HG03521 (cell line): ENCODE measurements around the gene MEGF11.

ENCODE experiments used
- ATAC-seq: cut with Tn5 transposase; IDR thresholded peaks from one replicate; pipeline ENCODE4 v1.9.1; 2021; ENCODE audit warnings: mild to moderate bottlenecking, moderate library complexity; ENCODE audit not compliant: unreplicated experiment

Gene MEGF11

GRCh38 chr15:66253418-66254088 is at the start of gene MEGF11:
MEGF11 (minus strand) TSS chr15:66253750; CDS start chr15:66128403, 125,347 bp downstream.
- ATAC-seq = no peak

DNA sequence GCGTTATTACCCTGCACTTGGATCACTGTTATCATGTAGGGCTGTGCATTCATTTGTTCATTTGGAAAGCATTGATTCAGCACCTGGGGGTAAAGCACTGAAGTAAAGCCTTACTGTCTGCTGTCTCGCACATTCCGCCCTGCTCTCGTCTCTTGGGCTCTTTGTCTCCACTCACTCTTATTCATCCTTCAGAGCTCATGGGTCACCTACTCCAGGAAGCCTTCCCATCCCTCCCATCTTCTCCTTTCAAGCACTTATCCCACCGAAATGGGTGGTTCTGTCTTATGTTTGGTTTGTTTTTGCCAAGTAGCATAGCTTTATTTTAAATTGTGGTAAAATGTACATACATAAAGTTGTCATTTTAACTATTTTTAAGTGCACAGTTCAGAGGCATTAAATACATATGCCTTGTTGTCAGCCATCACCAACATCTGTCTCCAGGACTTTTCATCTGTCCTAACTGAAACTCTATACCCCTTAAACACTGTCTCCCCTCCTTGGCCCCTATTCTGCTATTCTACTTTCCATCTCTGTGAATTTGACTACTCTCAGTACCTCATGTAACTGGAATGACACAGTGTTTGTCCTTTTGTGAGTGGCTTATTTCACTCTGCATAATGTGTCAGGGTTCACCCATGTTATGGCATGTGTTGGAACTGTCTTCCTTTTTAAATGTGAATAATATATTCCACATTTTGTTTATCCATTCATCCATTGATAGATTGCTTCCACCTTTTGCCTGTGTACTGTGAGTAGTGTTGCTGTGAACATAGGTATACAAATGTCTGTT is 49.1 kb upstream of the MEGF11 start:
- ATAC-seq = no peak

GRCh38 chr15:66298803-66299251 is 45.3 kb upstream of the MEGF11 start:
- no peak for ATAC-seq

DNA sequence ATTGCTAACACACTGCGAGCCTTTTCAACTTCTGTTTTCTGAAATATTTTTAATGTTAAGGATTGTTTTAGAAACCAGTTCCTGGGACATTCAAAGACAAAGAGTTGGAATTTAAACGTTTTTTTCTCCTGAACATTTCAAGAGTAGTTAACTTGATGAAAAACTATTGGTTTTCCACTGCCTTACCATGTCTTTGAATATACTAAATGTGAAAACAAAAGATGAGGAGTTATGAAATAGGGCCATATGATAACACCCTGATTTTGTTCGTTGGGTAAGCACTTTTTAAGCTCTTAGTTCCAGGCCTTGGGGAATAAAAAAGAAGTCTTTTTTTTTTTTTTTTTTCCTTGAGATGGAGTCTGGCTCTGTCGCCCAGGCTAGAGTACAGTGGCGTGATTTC is 42.6 kb upstream of the MEGF11 start:
- ATAC-seq = no peak

- ATAC-seq = no peak
These were observed 41.3 kb upstream of the MEGF11 start for GRCh38 chr15:66294932-66295235.

DNA sequence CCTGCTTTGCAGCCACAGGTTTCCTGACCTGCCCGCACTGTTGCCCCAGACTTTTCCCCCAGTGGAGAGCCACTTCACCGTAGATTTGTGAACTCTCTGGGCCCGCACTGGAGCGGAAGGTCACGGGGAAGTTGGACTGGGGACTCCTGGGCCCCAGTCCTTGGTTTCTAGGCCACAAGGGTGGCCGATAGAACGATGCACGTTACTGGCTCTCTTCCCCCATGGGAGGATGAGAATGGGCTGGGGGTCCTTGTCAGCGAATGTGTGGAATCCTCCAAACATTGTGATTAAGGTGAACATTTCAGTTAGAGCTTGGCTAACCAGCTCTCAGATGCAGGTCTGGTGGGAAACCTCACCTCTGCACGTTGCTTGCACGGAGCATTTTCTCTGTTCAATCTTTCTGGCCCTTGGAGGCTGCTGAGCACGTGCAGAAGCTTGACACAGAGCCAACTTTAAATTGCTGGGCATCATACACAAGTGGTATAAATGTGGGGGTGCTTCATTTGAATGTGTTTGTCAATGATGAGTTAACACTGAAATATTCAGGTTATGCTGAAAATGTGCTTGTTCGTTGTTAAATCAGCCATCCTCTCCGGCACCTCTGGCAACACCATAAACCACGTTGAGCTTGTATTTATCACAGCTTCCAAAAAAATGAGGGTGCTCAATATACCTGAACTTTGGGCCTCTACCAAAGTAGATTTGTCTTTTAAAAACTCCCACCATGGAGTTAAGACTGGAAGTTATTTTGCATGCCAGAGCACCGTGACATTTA is 40.8 kb upstream of the MEGF11 start:
- peak; percentile 29 for ATAC-seq

- peak; percentile 57 for ATAC-seq
These were observed 40.0 kb upstream of the MEGF11 start, which contains the start of gene DIS3L for GRCh38 chr15:66293419-66294156. DIS3L (plus strand) TSS chr15:66293568; CDS start chr15:66293597, 29 bp downstream.

- ATAC-seq = no peak
These were observed 39.2 kb upstream of the MEGF11 start for GRCh38 chr15:66292571-66293418.

DNA sequence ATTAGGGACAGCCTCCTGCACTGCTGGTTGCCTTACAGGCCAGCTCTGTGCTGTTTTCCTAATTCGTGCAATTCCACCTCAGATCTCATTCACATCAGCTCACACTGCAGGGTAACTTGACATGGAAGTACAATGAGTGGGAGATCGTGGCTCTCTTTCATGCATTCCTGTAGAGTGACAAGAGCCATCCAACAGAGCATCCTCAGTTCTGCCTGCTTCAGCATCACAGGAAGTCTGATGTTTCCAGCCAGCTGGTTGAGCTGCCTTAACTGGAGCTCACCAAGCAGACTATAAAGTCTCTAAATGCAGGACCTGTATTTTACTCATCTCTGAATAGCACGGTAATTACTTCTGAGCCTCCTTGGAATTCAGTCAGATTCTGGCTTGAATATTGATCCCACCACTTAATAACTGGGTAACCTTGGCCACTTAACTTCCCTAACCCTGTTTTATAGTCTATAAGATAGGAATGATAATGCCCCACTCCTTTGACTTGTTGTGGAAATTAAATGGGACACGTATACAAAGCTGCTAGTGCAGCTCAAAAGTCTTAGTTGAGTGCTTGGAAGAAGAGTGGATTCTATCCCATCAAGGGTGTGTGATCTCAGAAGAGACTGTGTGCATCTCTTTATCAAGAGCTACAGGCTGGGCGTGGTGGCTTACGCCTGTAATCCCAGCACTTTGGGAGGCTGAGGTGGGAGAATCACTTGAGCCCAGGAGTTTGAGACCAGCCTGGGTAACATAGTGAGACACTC is 38.4 kb upstream of the MEGF11 start:
- no peak for ATAC-seq

DNA sequence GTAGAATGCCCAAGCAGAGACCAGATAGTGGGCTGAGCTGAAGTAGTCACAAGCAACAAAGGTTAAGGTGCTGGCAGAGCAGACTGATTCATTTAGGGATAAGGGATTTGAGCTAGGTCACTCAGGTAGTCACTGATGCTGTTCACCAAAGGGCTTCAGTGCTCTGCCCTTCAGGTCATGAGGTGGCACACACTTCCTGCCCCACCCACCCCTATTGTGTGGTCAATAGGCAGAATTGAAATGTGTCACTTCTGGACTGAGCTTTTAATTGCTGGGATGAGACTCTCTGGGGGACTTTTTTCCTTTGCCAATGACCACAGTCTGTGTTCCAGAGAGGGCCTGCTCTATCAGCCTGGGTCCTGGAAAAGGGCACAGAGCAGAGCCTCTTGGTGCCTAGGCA is 37.0 kb upstream of the MEGF11 start:
- ATAC-seq = no peak

DNA sequence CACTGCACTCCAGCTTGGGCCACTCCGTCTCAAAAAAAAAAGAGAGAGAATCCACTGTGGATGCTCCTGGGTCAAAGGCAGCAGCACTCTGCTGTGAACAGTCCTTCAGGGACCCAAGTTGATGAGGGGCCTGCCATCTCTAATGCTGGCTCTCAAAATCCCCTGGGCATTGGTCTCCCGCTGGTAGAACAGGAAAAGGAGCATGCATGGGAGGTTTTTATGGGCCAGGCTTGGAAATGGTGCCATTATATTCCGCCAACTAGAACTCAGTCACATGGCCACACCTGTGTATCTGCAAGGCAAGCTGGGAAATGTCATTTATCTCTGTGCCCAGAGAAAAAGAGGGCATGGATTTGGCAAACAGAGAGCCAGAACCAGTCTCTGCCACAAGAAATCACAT is 36.5 kb upstream of the MEGF11 start:
- ATAC-seq = no peak

- no peak for ATAC-seq
These were observed 35.1 kb upstream of the MEGF11 start for GRCh38 chr15:66288551-66289185.

DNA sequence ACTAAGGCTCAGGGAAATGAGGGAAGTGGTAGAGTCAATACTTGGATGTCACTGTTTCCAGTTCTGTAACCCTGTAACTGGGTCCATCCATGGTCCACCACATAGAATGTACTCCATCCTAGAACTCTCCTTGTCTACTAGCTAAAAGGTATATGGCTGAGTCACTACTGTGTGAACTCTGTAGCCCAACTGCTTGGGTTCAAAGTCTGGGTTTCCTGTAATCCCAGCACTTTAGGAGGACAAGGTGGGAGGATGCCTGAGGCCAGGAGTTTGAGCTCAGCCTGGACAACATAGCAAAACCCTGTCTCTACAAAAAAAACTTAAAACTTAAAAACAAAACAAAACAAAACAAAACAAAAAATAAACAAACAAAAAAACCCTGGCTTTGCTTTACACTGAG is 34.5 kb upstream of the MEGF11 start:
- ATAC-seq = no peak

DNA sequence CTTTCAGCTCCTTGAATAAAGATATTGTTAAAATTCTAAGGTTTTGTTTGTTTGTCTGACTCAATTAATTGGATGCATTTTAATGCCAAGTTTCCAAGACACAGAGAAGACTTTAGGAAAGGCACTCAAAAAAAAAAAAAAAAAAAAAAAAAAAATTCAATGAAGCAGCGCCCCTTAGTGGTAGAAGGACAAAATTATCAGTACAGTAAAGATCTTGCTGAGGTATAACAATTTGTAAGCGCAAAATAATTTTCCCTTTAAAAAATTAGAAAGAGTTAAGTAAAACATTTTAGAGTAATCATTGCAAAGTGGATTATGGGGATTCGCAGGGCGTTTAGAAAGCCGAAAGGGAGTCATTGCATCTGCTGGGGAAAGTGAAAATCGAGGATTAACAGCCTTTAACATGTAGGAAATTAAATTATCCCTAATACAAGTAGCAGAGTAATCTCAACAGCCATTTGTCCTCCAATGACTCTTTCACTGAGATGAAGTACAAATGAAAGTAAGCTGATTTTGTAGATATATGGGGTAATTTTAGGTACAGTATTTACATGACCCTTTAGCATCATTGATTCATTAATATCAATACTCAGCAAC is 34.0 kb upstream of the MEGF11 start:
- ATAC-seq = no peak

- no peak for ATAC-seq
These were observed 32.2 kb upstream of the MEGF11 start for GRCh38 chr15:66285533-66286280.

DNA sequence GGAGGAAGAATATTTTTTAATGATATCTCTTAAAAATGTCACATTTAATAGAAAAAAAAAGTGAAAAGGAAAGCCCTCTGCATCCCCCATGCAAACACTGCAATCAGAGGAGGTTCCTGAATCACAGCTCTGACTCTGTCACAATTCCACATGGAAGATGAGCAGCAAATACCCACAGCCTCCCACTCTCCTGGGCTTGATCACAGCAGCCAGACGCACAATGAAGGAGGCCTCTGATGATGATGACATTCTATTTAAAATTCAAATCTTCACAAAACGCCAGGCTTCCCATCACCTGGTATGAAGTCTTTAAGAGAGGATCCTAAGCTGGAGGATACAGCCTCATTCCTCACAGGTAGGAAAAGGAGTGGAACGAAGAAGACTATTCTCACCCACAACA is 30.7 kb upstream of the MEGF11 start:
- no peak for ATAC-seq

- ATAC-seq = no peak
These were observed 25.1 kb upstream of the MEGF11 start for GRCh38 chr15:66278671-66279070.

- no peak for ATAC-seq
These were observed 24.5 kb upstream of the MEGF11 start for GRCh38 chr15:66278056-66278455.
